ENCODE data around the gene ZBTB7A.

The ZBTB7A gene

DNA sequence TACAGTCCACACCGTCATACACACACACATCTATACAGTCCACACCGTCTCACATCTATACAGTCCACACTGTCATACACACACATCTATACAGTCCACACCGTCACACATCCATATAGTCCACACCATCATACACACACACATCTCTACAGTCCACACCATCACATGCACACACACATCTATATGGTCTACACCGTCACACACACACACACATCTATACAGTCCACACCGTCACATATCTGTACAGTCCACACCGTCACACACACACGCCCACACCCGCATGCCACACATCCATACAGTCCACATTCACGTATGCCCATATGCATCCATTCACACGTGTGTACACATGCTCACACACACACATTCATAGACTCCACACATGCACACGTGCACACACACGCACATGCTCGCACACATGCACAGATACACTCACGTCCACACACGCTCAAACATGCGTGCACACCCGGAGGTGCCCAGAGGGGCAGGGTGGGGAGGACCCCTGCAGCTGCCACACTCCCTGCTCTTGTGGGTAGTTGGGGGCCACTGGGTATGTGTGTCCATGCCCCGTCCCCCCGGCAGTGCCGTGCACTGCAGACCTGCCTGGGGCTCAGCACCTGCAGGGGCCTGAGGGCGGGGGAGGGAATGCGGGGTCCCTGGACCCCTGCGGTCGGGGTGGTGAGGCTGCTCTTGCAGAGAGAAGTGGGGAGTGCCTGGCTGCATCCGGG, 30.0 kb downstream of the ZBTB7A start:
- DNase-seq (ENCODE audit: low read depth in 2 of 2): no peak

DNA sequence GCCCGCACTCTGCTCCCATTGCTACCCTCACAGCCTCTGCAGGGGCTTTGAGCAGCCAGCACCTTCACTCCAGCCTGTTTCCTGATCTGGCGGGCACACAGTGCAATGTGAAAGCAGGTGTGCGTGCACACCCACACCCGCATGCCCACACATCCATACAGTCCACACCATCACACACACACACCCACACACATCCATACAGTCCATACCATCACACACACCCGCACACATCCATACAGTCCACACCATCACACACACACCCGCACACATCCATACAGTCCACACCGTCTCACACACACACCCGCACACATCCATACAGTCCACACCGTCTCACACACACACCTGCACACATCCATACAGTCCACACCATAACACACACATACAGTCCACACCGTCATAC, 31.1 kb downstream of the ZBTB7A start:
- no peak for DNase-seq (ENCODE audit: low read depth in 2 of 2)

DNA sequence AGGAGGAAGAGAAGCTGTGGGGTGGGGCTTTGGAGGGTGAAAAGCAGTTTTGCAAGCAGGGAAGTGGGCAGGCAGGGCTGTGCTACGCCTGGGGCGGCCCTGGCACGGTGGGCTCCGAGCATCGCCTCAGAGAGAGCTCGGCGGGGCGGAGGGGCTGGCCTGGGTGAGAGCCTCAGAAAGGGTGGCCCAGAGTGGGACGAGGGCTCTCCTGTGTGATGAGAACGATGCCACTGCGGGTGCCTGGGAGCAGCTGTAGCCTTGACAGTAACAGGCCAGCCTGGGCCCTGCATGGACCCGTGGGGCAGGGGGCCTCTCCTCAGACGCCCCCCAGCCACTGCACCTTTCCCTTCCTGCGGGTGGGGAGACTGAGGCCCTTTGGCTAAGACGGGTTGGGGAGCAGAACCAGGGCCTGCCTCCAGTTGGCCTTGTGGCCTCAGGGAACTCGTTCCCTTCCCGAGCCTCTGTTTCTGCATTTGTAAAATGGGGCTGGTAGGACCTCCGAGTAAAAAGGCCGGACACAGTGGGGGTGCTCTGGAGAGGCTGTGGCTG, 31.6 kb downstream of the ZBTB7A start:
- no peak for DNase-seq (ENCODE audit: low read depth in 2 of 2)

DNA sequence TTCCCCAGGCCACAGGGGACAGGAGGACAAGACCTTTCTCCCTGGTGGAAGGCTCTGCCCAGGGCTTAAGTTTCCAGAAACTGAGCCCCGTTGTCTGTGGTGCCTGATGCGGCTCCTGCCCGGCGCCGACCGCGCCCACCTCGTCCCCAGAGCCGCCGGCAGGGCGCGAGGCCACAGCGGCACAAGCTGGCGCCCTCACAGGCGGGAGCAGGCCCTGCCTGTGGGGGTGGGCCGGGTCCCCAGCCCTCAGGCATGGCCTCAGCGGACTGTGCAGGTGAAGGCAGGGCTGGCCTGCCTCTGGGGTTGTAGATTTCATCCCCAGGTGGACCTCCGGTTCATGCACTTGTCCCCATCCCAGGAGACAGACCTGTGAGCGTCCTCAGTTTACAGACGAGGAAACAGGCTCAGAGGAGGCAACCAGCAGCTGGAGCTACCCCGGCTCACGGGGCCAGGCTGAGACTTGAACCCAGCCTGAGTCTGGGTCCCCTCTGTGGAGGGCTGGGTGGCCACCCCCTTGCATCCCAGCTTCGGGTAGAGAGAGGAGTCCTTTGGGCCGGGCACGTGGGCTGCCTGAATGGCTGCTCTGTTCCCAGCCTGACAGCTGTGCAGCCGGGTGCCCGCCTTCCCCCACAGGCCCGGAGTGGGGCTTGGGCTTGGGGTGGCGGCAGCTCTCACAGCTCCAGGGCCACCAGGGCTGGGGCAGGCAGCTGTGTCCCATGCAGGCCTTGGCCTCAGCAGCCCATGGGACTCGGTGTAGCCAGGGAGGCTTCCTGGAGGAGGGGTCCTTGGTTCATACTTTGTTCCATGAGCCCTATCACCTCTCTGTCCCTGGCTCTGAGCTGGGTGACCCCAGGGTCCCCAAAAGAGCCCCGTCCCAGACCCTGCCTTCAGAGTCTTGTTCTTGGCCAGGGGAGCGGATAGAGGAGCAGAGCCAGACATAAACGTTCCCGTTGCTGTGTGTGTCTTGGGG, 32.4 kb downstream of the ZBTB7A start:
- DNase-seq (ENCODE audit: low read depth in 2 of 2): no peak

DNA sequence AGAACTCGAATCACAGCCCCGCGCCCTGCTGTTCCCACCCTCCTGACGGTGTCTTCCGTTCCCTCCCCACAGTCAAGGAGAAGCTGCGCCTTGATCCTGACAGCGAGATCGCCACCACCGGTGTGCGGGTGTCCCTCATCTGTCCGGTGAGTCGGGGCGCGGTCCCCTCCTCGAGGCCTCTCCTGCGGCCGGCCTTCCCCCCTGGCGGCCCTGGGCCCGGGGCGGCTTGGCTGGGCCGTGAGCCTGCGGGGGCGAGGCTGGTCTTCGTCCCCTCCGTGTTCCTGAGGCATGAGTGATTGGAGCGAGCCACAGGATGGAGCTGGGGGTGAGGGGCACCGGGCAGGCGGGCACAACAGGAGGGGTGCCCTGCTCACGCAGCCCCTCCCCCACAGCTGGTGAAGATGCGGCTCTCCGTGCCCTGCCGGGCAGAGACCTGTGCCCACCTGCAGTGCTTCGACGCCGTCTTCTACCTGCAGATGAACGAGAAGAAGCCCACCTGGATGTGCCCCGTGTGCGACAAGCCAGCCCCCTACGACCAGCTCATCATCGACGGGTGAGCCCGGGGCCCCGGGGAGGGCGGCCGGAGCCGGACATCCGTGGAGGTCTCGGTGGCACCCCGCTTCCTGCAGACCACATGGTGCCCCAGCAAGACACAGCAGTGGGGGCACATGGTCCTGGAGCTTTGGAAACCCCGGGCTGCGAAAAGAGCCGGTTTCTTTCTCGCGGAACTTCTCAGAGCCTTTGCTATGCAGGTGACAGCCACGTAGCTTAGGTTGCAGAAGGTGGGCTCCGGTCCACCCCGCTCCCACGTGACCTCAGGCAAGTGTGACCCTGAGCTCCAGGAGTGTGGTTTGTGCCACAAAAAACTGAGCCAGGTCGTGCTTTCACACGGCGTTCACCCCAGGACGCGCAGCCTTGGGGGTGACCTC, 33.4 kb downstream of the ZBTB7A start:
- no peak for DNase-seq (ENCODE audit: low read depth in 2 of 2)

DNA sequence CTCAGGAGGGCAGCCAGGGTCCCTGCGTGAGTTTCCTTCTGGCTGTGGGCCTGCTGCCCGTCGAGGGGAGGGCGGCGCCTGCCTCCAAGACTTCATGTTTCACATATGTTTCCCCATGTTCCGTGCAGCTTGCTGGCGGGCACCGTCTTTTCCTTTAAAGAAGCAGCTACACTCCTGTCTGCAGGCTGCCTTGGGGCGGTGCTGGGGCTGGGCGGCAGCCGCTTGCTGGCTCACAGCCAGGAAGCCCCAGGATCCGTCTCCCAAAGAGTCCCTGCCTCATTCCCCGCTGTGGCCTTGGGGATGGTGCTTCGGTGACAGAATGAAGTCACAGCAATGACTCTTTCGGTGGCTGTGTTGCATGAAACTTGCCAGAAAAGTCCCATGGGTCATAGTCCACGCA, 34.3 kb downstream of the ZBTB7A start:
- no peak for DNase-seq (ENCODE audit: low read depth in 2 of 2)

DNA sequence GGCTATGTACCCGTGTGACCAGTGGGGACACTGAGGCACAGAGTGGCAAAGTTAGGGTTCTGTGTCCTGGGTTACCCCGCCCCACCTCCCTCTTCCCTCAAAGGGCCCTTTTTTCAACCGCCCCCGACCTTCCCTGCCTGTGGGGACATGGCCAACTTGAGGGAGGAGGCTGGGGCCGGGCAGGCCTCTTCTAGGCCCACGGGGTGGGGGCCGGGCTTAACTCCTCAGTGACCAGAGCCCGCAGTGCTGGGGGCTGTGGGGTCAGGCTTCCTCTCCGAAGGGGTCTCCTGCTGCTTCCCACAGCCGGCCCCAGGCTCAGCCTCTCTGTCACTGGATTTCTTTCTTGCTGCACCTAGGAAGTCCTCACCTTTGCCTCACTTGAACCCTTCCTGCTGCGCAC, 35.3 kb downstream of the ZBTB7A start:
- DNase-seq (ENCODE audit: low read depth in 2 of 2): no peak

DNA sequence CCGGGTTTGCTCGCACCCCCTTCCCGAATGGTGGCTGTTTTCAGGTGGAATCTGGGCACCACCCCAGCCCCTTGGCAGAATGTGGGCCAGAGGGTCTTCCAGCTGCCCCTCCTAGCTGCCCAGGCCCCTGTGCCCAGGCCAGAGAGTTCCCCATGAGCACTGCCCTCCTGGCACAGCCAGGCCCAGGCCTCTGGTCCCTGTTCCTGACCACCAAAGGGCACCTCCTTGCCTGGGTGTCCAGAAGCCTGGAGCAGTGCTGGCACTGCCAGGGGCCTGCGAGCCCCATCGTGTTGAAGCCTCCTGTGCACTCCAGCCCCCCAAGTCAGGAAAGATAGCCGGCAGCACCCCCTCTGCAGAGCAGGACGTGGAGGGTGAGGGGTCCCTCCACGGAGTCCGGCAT, 35.7 kb downstream of the ZBTB7A start:
- DNase-seq (ENCODE audit: low read depth in 2 of 2): no peak

DNA sequence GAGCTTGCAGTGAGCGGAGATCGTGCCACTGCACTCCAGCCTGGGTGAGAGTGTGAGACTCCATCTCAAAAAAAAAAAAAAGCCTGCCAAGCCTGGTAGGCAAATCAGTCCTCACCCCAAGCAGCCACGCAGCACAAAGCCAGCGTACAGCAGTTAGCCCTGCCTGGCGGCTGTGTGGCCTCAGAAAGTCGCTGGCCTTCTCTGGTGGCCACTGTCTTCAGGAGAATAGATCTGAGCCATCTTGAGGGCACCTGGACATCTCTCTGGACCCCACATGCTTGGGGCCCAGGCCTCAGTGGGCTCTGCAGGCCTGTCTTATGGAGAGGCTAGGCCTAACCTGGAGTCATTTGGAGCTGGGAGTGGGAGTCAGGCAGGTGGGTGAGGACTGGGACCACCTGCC, 36.1 kb downstream of the ZBTB7A start:
- DNase-seq (ENCODE audit: low read depth in 2 of 2): no peak

DNA sequence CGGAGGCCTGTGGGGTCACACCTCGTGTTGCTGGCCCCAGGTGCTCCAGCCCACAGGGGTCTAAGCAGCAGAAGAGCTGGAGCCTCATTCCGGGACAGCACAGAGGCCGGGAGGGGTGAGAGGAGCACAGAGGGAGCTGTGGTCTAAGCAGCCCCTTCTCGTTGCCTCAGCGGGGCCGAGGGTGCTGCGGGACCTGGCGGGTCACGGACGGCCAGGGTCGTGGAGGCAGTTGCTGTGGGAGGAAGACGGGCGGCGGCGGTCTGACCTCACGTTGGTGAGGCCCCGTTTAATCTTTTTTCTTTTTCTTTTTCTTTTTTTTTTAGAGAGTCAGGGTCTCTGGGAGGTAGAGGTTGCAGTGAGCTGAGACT, 37.5 kb downstream of the ZBTB7A start:
- DNase-seq (ENCODE audit: low read depth in 2 of 2): no peak

DNA sequence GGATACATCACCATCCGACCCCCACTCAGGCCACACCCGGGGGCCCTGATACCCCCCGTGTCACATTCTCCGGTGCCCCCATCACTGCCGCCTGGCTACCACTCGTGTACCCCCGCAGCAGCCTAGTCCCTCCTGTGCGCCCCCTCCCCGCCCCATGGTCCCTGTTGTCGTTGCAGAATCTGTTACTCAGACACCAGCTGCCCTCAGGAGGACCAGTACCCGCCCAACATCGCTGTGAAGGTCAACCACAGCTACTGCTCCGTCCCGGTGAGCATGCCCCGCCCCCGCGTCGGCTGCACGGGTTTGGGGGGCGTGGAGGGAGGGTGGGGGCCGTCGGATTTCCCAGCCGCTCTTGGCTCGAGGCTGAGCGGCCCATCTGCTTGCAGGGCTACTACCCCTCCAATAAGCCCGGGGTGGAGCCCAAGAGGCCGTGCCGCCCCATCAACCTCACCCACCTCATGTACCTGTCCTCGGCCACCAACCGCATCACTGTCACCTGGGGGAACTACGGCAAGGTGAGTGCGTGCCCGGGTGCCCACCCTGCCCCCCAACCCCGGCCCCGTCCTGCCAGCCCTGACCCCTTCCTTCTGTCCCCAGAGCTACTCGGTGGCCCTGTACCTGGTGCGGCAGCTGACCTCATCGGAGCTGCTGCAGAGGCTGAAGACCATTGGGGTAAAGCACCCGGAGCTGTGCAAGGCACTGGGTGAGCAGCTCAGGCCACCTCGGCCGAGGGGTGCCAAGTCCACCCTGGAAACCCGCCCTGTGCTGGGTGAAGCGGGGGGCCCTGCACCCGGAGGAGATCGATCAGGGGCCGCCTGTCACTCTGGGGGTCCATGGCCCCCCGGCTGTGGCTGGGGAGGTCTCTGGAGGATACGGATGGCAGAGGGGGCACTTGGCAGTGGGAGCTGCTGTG, 38.1 kb downstream of the ZBTB7A start:
- DNase-seq (ENCODE audit: low read depth in 2 of 2): no peak

DNA sequence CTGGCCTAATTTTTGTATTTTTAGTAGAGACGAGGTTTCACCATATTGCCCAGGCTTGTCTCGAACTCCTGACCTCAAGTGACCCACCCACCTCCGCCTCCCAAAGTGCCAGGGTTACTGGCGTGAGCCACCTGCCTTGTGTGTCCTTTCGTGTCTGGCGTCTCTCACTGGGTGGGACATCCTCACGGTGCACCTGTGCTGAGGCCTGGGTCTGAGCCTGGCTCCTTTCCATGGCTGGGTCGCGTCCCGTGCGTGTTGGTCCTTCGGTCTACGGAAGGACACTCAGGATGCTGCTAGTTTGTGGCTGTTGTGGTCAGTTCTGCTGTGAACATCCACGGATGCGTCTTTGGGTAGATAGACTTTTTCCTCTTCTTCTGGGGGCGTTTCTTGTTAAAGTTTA, 39.6 kb downstream of the ZBTB7A start:
- no peak for DNase-seq (ENCODE audit: low read depth in 2 of 2)

DNA sequence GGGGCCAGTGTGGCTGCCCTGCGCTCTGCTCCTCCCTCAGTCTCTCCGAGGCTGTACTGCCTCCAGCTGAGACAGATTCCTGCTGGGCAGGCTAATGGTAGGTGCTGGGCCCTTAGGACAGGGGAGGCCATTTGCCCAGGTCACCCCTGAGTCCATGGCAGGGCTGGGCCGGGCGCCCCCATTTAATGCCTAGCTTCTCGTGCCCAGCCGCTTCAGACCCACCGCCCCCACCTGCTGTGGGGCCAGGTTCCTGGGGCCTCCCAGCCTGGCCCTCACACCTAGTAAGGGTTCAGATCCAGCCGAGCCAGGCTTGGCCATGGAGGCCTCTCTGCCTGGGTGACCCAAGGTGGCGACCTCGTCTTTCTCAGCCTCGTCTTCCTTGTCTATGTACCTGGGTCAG, 41.4 kb downstream of the ZBTB7A start:
- DNase-seq (ENCODE audit: low read depth in 2 of 2): no peak

DNA sequence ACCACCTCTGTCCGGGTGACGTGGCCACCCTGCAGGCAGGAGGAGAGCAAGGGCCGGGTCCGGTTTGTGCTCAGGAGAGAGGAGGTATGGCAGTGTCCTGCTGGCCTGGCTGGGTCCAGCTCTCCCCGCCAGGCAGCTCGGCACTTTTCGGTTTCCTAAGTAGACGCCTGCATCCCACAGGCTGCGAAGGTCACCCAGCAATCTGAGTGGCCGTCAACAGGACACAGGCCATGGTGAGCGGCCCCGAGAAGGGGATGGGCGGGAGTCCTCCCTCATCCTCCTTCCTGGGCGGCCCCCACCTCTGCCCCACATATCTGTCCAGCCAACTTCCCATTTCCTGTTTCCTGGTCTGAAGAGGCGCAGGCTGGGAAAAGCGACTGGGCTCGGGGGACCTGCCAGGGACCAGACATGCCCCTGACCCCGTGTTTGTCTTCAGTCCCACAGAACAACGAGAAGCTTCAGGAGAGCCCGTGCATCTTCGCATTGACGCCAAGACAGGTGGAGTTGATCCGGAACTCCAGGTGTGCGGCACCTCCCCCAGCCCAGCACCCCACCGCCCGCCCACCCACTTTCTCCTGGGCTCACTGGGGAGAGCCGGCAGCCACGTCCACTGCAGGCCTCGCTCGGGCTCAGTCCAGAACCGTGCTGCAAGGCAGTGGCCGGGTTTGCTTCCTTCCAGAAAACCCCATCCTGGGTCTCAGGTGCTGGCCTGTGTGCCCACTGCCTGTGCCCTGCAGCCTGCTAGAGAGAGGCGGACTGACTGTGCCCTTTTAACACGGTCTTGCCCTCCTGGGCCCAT, 42.9 kb downstream of the ZBTB7A start:
- DNase-seq (ENCODE audit: low read depth in 2 of 2): no peak

DNA sequence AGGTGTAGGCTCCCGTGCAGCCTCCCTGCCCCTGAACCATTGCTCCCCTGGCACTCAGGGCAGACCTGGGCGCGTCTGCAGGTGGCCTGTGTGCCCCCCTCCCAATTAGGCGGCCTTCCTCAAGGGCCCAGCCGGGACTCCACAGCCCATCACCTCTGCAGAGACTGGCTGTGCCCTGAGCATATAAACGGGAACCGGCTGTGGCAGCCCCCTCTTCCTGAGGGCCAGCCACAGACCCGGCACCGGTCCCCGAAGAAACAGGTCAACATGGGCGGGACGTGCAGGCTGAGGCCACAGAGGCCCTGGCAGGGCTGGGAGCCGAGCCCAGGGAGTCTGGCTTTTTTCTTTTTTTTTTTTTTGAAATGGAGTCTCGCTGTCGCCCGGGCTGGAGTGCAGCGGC, 47.1 kb downstream of the ZBTB7A start:
- DNase-seq (ENCODE audit: low read depth in 2 of 2): no peak

DNA sequence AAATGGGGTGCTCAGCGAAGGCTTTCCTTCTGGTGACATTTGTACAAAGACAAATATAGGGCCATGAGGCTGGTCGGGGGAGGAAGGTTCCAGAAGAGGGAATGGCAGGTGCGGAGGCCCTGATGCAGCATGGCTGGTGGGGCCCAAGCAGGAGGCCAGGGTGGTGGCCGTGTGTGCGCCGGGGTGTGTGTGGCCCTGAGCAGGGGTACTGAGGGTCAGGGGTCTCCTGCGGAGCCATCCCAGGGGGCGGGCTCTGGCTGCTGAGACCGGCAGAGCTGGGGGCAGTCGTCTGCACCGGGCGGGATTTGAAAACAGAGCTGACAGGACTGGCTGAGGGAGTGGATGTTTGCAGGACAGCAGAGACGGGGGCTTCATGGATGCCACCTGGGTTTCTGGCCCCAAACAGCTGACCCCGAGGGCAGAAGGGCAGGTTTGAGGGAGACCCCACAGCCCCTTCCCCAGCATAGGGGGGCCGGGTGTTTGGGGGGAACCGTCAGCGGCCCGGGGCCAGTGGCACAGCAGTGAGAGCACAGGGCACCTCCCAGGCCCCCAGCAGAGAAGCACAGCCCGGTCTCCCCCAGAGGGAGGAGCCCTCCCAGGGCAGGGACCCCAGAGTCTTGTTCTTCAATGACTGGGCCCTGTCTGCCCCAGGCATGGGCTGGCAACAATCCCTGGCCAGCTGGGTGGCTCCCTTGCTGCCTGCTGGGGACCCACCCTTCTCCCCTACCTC, 47.8 kb downstream of the ZBTB7A start:
- no peak for DNase-seq (ENCODE audit: low read depth in 2 of 2)

DNA sequence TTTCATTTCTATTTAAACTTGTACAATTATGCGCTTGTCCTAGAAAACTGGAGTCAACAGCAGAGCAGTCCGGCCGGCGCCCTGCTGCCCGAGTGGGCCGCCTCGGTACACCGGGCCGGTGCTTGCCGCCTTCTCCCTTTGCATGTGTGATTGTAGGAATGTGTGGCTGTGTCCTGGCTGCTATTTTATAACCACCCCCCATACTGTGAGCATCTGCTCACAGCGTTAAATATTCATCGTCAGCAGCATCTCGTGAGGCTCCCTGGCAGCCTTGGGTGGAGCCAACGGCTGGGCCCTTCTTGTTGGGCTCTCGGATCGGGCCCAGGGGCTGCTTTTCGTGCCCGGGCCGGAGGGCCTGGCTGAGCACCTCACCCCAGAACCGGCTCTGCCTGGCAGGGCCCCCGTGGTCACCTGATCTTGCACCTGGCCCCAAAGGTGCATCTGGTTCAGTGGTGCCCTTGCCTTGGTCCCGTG, 48.5 kb downstream of the ZBTB7A start:
- no peak for DNase-seq (ENCODE audit: low read depth in 2 of 2)

DNA sequence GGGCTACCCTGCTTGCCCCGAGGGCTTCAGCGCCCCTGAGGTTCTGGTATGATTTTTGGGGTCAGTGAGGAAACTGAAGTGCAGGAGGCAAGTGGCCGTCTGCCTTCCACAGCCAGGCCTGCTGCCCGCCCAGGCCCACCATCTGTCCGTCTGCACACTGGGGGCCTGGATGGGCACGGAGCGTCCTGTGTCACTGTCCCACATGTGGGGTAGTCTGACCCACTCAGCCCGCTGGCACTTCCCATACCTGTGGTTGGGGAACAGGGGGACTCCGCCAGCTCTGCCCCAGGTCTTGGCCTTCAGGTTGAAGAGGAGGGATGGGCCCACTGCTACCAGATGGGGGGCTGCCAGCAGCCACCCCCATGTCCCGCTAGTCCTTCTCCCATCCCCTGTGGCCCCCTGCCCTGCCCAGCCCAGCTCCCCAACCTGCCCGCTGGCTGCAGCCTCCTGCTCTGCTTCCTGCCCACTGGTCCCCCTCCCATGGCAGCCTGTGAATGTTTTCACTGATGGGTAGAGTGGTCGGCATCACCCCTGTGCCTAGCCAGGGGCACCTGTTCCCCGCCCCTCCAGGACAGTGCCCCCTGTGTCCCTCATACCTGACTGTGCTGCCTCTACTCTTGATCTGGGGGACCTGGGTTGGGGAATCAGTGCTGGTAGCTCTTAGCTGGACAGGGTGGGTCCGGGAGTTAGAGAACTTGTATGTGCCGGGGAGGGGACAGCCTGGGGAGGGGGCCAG, 49.6 kb downstream of the ZBTB7A start:
- DNase-seq (ENCODE audit: low read depth in 2 of 2): no peak

Measured in stimulated activated CD8-positive, alpha-beta memory T cell treated with anti-CD3 and anti-CD28 coated beads, Interleukin-15, amount 100 ng/mL, for 4 hours (primary cell).